H9 (cell line): ENCODE measurements around the gene FCMR. TPM values are rescaled to one million over a fixed set of nuclear protein-coding genes. Genes with fewer than 3 reads are reported as not detected.
A peak's percentile ranks its signal among the peaks of the same experiment; 100 is the strongest.

Experiments
- DNase-seq: peaks from one replicate; pipeline ENCODE4 v3.0.0-alpha.2; 2017
- H2AFZ ChIP-seq: one replicate; pipeline ENCODE4 v1.6.1; 2013; ENCODE audit warnings: mild to moderate bottlenecking, low read length, control low read depth, moderate library complexity
- H2AK5ac ChIP-seq: 2 replicates; pipeline ENCODE4 v1.6.1; 2013; ENCODE audit warnings: low read length, control low read depth, mixed read lengths; ENCODE audit not compliant: insufficient read length
- H2BK120ac ChIP-seq: one replicate; pipeline ENCODE4 v1.6.1; 2013; ENCODE audit warnings: low read depth, mild to moderate bottlenecking, low read length, control low read depth, inconsistent platforms; ENCODE audit not compliant: poor library complexity, severe bottlenecking
- H2BK12ac ChIP-seq: 2 replicates; pipeline ENCODE4 v1.6.1; 2013; ENCODE audit warnings: low read length, control low read depth, mixed read lengths, low read depth; ENCODE audit not compliant: insufficient read length
- H2BK15ac ChIP-seq: 2 replicates; pipeline ENCODE4 v1.6.1; 2013; ENCODE audit warnings: low read depth, low read length, control low read depth
- H2BK20ac ChIP-seq: one replicate; pipeline ENCODE4 v1.6.1; 2013; ENCODE audit warnings: low read depth, mild to moderate bottlenecking, low read length, control low read depth, inconsistent platforms; ENCODE audit not compliant: poor library complexity, severe bottlenecking
- H2BK5ac ChIP-seq: 2 replicates; pipeline ENCODE4 v1.6.1; 2013; ENCODE audit warnings: low read length, control low read depth, mixed read lengths; ENCODE audit not compliant: insufficient read length
- H3K14ac ChIP-seq: 2 replicates; pipeline ENCODE4 v1.6.1; 2013; ENCODE audit warnings: low read length, control low read depth; ENCODE audit not compliant: insufficient read depth
- H3K18ac ChIP-seq: 2 replicates; pipeline ENCODE4 v1.6.1; 2013; ENCODE audit warnings: low read depth, mild to moderate bottlenecking, mixed read lengths, low read length, control low read depth; ENCODE audit not compliant: insufficient read length
- H3K23ac ChIP-seq: 2 replicates; pipeline ENCODE4 v1.6.1; 2013; ENCODE audit warnings: low read length, control low read depth, mixed read lengths, low read depth; ENCODE audit not compliant: insufficient read length
- H3K23me2 ChIP-seq: 2 replicates; pipeline ENCODE4 v1.6.1; 2013; ENCODE audit warnings: low read depth, mild to moderate bottlenecking, mixed read lengths, low read length, control low read depth; ENCODE audit not compliant: insufficient read length, poor library complexity, severe bottlenecking
- H3K27ac ChIP-seq: 2 replicates; pipeline ENCODE4 v1.5.1; 2013; ENCODE audit warnings: low read length, control low read depth, mixed read lengths, low read depth; ENCODE audit not compliant: insufficient read length
- H3K27me3 ChIP-seq: 2 replicates; pipeline ENCODE4 v1.6.1; 2013; ENCODE audit warnings: low read length, control low read depth, inconsistent platforms; ENCODE audit not compliant: insufficient read depth
- H3K4ac ChIP-seq: 2 replicates; pipeline ENCODE4 v1.6.1; 2013; ENCODE audit warnings: low read depth, mild to moderate bottlenecking, control low read depth, inconsistent platforms, low read length, moderate library complexity
- H3K4me1 ChIP-seq: 2 replicates; pipeline ENCODE4 v1.6.1; 2013; ENCODE audit warnings: low read length, control low read depth, inconsistent platforms; ENCODE audit not compliant: insufficient read depth
- H3K4me2 ChIP-seq: 2 replicates; pipeline ENCODE4 v1.6.1; 2013; ENCODE audit warnings: low read length, control low read depth, mixed read lengths; ENCODE audit not compliant: insufficient read length, insufficient read depth
- H3K56ac ChIP-seq: 2 replicates; pipeline ENCODE4 v1.6.1; 2013; ENCODE audit warnings: low read depth, mild to moderate bottlenecking, mixed read lengths, low read length, control low read depth; ENCODE audit not compliant: insufficient read length
- H3K79me1 ChIP-seq: 2 replicates; pipeline ENCODE4 v1.6.1; 2013; ENCODE audit warnings: low read depth, mild to moderate bottlenecking, moderate library complexity, low read length, control low read depth, inconsistent platforms; ENCODE audit not compliant: insufficient read depth, poor library complexity, severe bottlenecking
- H3K79me2 ChIP-seq: 2 replicates; pipeline ENCODE4 v1.6.1; 2013; ENCODE audit warnings: low read length, control low read depth, inconsistent platforms; ENCODE audit not compliant: insufficient read depth
- H3K9ac ChIP-seq: 2 replicates; pipeline ENCODE4 v1.6.1; 2013; ENCODE audit warnings: low read length, control low read depth, mixed read lengths; ENCODE audit not compliant: insufficient read length; ENCODE audit errors: extremely low read depth
- H3K9me3 ChIP-seq: one replicate; pipeline ENCODE4 v1.6.1; 2013; ENCODE audit warnings: low read depth, low read length, inconsistent platforms; ENCODE audit not compliant: control insufficient read depth
- H3T11ph ChIP-seq: one replicate; pipeline ENCODE4 v1.6.1; 2013; ENCODE audit warnings: mild to moderate bottlenecking, low read length, control low read depth, inconsistent platforms
- H4K20me1 ChIP-seq: one replicate; pipeline ENCODE4 v1.6.1; 2013; ENCODE audit not compliant: control insufficient read depth, insufficient read length, insufficient read depth
- H4K5ac ChIP-seq: 2 replicates; pipeline ENCODE4 v1.6.1; 2013; ENCODE audit warnings: low read depth, mild to moderate bottlenecking, mixed read lengths, low read length, control low read depth; ENCODE audit not compliant: insufficient read length
- H4K8ac ChIP-seq: replicated peaks from 2 replicates; pipeline ENCODE4 v1.6.1; 2013; ENCODE audit warnings: low read length, control low read depth, mixed read lengths, low read depth; ENCODE audit not compliant: insufficient read length
- H4K91ac ChIP-seq: 2 replicates; pipeline ENCODE4 v1.6.1; 2013; ENCODE audit warnings: low read depth, mild to moderate bottlenecking, moderate library complexity, mixed read lengths, low read length, control low read depth; ENCODE audit not compliant: insufficient read length
- H3K27ac Mint-ChIP-seq, 3 experiments: 2 replicates in 2 of 3; 3 replicates in 1 of 3; pipeline ENCODE4 v1.8.0; 2020 to 2021; ENCODE audit warnings: mixed read lengths in 3 of 3, mild to moderate bottlenecking in 1 of 3, moderate library complexity in 1 of 3
- H3K27me3 Mint-ChIP-seq: 2 replicates; pipeline ENCODE4 v1.8.0; 2021; ENCODE audit warnings: low read depth, mild to moderate bottlenecking, moderate library complexity, mixed read lengths
- H3K36me3 Mint-ChIP-seq, 3 experiments: 2 replicates in 2 of 3; 3 replicates in 1 of 3; pipeline ENCODE4 v1.8.0; 2020 to 2021; ENCODE audit warnings: low read depth in 3 of 3, mixed read lengths in 3 of 3; ENCODE audit not compliant: insufficient read depth in 1 of 3
- H3K4me1 Mint-ChIP-seq, 2 experiments: 2 replicates each; pipeline ENCODE4 v1.8.0; 2020; ENCODE audit warnings: mixed read lengths in 2 of 2
- H3K4me3 Mint-ChIP-seq, 2 experiments: 2 replicates in 1 of 2; 3 replicates in 1 of 2; pipeline ENCODE4 v1.8.0; 2020 to 2021; ENCODE audit warnings: mild to moderate bottlenecking in 2 of 2, mixed read lengths in 2 of 2, moderate library complexity in 1 of 2
- H3K9me3 Mint-ChIP-seq, 2 experiments: 2 replicates in 1 of 2; 3 replicates in 1 of 2; pipeline ENCODE4 v1.8.0; 2020; ENCODE audit warnings: mild to moderate bottlenecking in 2 of 2, mixed read lengths in 2 of 2, moderate library complexity in 1 of 2
- CTCF ChIP-seq: fragments of 200-600 bp; sonication (generic); conservative IDR thresholded peaks from 3 replicates; pipeline ENCODE4 v1.8.0; 2021; ENCODE audit warnings: antibody characterized with exemption, mild to moderate bottlenecking
- total RNA-seq: library from RNA; stranded (reverse); gene quantifications from 2 replicates; pipeline ENCODE4 v1.2.1, GENCODE V29; 2021

Gene FCMR
- total RNA-seq, 1 experiment from 2014 or later, result not detected

- H3K9me3 Mint-ChIP-seq, result peaks cover 31 to 38% of the 10 kb centered on the region in 2 experiments
- H4K91ac ChIP-seq, result no peak overlapping the region
- no peak overlapping the region for H3T11ph ChIP-seq
- no peak overlapping the region for H4K5ac ChIP-seq
- H3K27me3 Mint-ChIP-seq, result peaks cover 3% of the 10 kb centered on the region
- no peak overlapping the region for H2BK15ac ChIP-seq
- H3K27ac ChIP-seq, result no peak overlapping the region
- H4K8ac ChIP-seq, result no peak overlapping the region
- H3K18ac ChIP-seq, result no peak overlapping the region
- H2AK5ac ChIP-seq, result no peak overlapping the region
- TF ChIP-seq CTCF, result peak; percentile 37; the same call in 2 of the 3 replicates
- H3K9ac ChIP-seq, result no peak overlapping the region
- H2BK120ac ChIP-seq, result no peak overlapping the region
- H3K79me1 ChIP-seq, result no peaks in the 10 kb centered on the region
- no peak overlapping the region for H2BK20ac ChIP-seq
- H3K27me3 ChIP-seq, result no peaks in the 10 kb centered on the region
- H3K4me3 Mint-ChIP-seq, result no peak overlapping the region
- H2BK12ac ChIP-seq, result no peak overlapping the region
- no peak overlapping the region for H3K23ac ChIP-seq
- H3K4me1 ChIP-seq, result no peaks in the 10 kb centered on the region
- H3K56ac ChIP-seq, result no peak overlapping the region
- no peaks in the 10 kb centered on the region for H3K79me2 ChIP-seq
- H3K14ac ChIP-seq, result no peak overlapping the region
- H4K20me1 ChIP-seq, result no peaks in the 10 kb centered on the region
- H3K23me2 ChIP-seq, result no peaks in the 10 kb centered on the region
- DNase-seq, result no peak
- peaks cover 0 to 14% (median 4%) of the 10 kb centered on the region in 3 experiments; a peak in 5 of 7 replicates for H3K36me3 Mint-ChIP-seq
- no peak overlapping the region for H3K4ac ChIP-seq
- no peak overlapping the region for H3K27ac Mint-ChIP-seq
- no peak overlapping the region for H3K4me2 ChIP-seq
- H3K9me3 ChIP-seq, result peaks cover 5% of the 10 kb centered on the region
- no peaks in the 10 kb centered on the region for H3K4me1 Mint-ChIP-seq
- no peak overlapping the region for H2BK5ac ChIP-seq
- H2AFZ ChIP-seq, result no peak overlapping the region
Observed at GRCh38 chr1:206878456-206878855, 43.3 kb downstream of the FCMR start.
